ENCODE data around the gene MAP1LC3B. TPM values are rescaled to one million over a fixed set of nuclear protein-coding genes. Genes with fewer than 3 reads are reported as not detected.

MAP1LC3B gene
- total RNA-seq, 1 donor from 2014 or later, result 141 TPM

GRCh38 chr16:87442581-87442966, 50.4 kb downstream of the MAP1LC3B start:
- no peaks in the 10 kb centered on the region for H3K27me3 Mint-ChIP-seq (ENCODE audit: unreplicated experiment)
- H3K9me3 Mint-ChIP-seq (ENCODE audit: unreplicated experiment), result peaks cover 5% of the 10 kb centered on the region
- no peak overlapping the region for H3K4me3 Mint-ChIP-seq (ENCODE audit: unreplicated experiment)
- H3K27ac Mint-ChIP-seq (ENCODE audit: unreplicated experiment), result no peak overlapping the region
- peaks cover 42% of the 10 kb centered on the region for H3K36me3 Mint-ChIP-seq (ENCODE audit: unreplicated experiment)
- no peak for TF ChIP-seq CTCF (IDR thresholded peaks at IDR 0.05)
- peaks cover 17% of the 10 kb centered on the region for H3K4me1 Mint-ChIP-seq (ENCODE audit: unreplicated experiment)
- no peak for DNase-seq (ENCODE audit: extremely low spot score, unreplicated experiment)

GRCh38 chr16:87443016-87443415, 50.9 kb downstream of the MAP1LC3B start:
- Mint-ChIP-seq H3K27me3 (ENCODE audit: unreplicated experiment) (no peaks in the 10 kb centered on the region), H3K36me3 (ENCODE audit: unreplicated experiment) (peaks cover 45% of the 10 kb centered on the region), H3K4me3 (ENCODE audit: unreplicated experiment) (no peak overlapping the region), H3K27ac (ENCODE audit: unreplicated experiment) (no peak overlapping the region), H3K4me1 (ENCODE audit: unreplicated experiment) (peaks cover 17% of the 10 kb centered on the region), H3K9me3 (ENCODE audit: unreplicated experiment) (peaks cover 5% of the 10 kb centered on the region)
- DNase-seq (ENCODE audit: extremely low spot score, unreplicated experiment), result no peak
- TF ChIP-seq CTCF (IDR thresholded peaks at IDR 0.05), result no peak

GRCh38 chr16:87443964-87444363, 51.8 kb downstream of the MAP1LC3B start:
- Mint-ChIP-seq H3K4me3 (ENCODE audit: unreplicated experiment) (no peak overlapping the region), H3K27ac (ENCODE audit: unreplicated experiment) (no peak overlapping the region), H3K27me3 (ENCODE audit: unreplicated experiment) (no peaks in the 10 kb centered on the region), H3K9me3 (ENCODE audit: unreplicated experiment) (peaks cover 5% of the 10 kb centered on the region), H3K4me1 (ENCODE audit: unreplicated experiment) (peaks cover 14% of the 10 kb centered on the region), H3K36me3 (ENCODE audit: unreplicated experiment) (peaks cover 54% of the 10 kb centered on the region)
- DNase-seq (ENCODE audit: extremely low spot score, unreplicated experiment), result no peak
- TF ChIP-seq CTCF (IDR thresholded peaks at IDR 0.05), result no peak

- no peak overlapping the region for H3K4me3 Mint-ChIP-seq (ENCODE audit: unreplicated experiment)
- peaks cover 58% of the 10 kb centered on the region for H3K36me3 Mint-ChIP-seq (ENCODE audit: unreplicated experiment)
- no peak overlapping the region for H3K27ac Mint-ChIP-seq (ENCODE audit: unreplicated experiment)
- H3K4me1 Mint-ChIP-seq (ENCODE audit: unreplicated experiment), result peaks cover 14% of the 10 kb centered on the region
- peaks cover 5% of the 10 kb centered on the region for H3K9me3 Mint-ChIP-seq (ENCODE audit: unreplicated experiment)
- TF ChIP-seq CTCF (IDR thresholded peaks at IDR 0.05), result no peak
- H3K27me3 Mint-ChIP-seq (ENCODE audit: unreplicated experiment), result no peaks in the 10 kb centered on the region
- DNase-seq (ENCODE audit: extremely low spot score, unreplicated experiment), result no peak
These were observed 53.4 kb downstream of the MAP1LC3B start for GRCh38 chr16:87445486-87445885.

GRCh38 chr16:87446479-87446878, 54.3 kb downstream of the MAP1LC3B start:
- TF ChIP-seq CTCF (IDR thresholded peaks at IDR 0.05), result no peak
- H3K9me3 Mint-ChIP-seq (ENCODE audit: unreplicated experiment), result peaks cover 5% of the 10 kb centered on the region
- no peak overlapping the region for H3K27ac Mint-ChIP-seq (ENCODE audit: unreplicated experiment)
- H3K4me3 Mint-ChIP-seq (ENCODE audit: unreplicated experiment), result no peak overlapping the region
- no peak for DNase-seq (ENCODE audit: extremely low spot score, unreplicated experiment)
- no peaks in the 10 kb centered on the region for H3K27me3 Mint-ChIP-seq (ENCODE audit: unreplicated experiment)
- H3K36me3 Mint-ChIP-seq (ENCODE audit: unreplicated experiment), result peaks cover 56% of the 10 kb centered on the region
- H3K4me1 Mint-ChIP-seq (ENCODE audit: unreplicated experiment), result peaks cover 12% of the 10 kb centered on the region
